OCI-LY7 (cell line): ENCODE data around the gene HOTAIR. TPM values are rescaled to one million over a fixed set of nuclear protein-coding genes. Genes with fewer than 3 reads are reported as not detected.

ENCODE experiments used
- BruUV-seq: library from RNA; stranded (reverse); fragments of 400-500 nt; replicated peaks from 2 replicates; lab custom pipeline; 2021; lab: Mats Ljungman, UMichigan
- CTCF ChIA-PET: fragments of 300-600 bp; sonication (Branson Sonifier 250); formaldehyde crosslinking; loops from one replicate; lab custom pipeline; 2022; ENCODE audit warnings: antibody characterized with exemption; ENCODE audit not compliant: unreplicated experiment; lab: Charles Lee
- POLR2A ChIA-PET: fragments of 300-600 bp; sonication (Branson Sonifier 250); formaldehyde crosslinking; loops from one replicate; lab custom pipeline; 2022; ENCODE audit warnings: antibody characterized with exemption; lab: Charles Lee
- DNase-seq: peaks from one replicate; pipeline ENCODE4 v3.0.0-alpha.2; 2015; ENCODE audit warnings: low spot score
- H2AFZ ChIP-seq: fragments of 200-600 bp; sonication (generic), shearing (Covaris generic); 2 replicates; pipeline ENCODE4 v1.6.1; 2014; ENCODE audit warnings: mild to moderate bottlenecking, antibody characterized with exemption, low read length, moderate library complexity
- H3K27ac ChIP-seq: fragments of 200-600 bp; sonication (generic); 2 replicates; pipeline ENCODE4 v1.5.1; 2014; ENCODE audit warnings: mixed run types, low read depth, mild to moderate bottlenecking, moderate library complexity, low read length, inconsistent platforms; ENCODE audit not compliant: poor library complexity, severe bottlenecking
- H3K36me3 ChIP-seq: fragments of 200-600 bp; sonication (generic); 2 replicates; pipeline ENCODE4 v1.6.1; 2014; ENCODE audit warnings: mild to moderate bottlenecking, antibody characterized with exemption, low read length, moderate library complexity, mixed read lengths; ENCODE audit not compliant: insufficient read depth
- H3K4me1 ChIP-seq: fragments of 200-600 bp; sonication (generic); 2 replicates; pipeline ENCODE4 v1.5.1; 2014; ENCODE audit warnings: mild to moderate bottlenecking, low read length; ENCODE audit not compliant: insufficient read depth, poor library complexity, severe bottlenecking
- H3K4me2 ChIP-seq: fragments of 200-600 bp; sonication (generic); 2 replicates; pipeline ENCODE4 v1.6.1; 2014; ENCODE audit warnings: mild to moderate bottlenecking, low read length
- H3K4me3 ChIP-seq: fragments of 200-600 bp; sonication (generic); 2 replicates; pipeline ENCODE4 v1.5.1; 2014; ENCODE audit warnings: mild to moderate bottlenecking, low read depth, low read length; ENCODE audit not compliant: poor library complexity, severe bottlenecking
- H3K79me2 ChIP-seq: fragments of 200-600 bp; sonication (generic); 2 replicates; pipeline ENCODE4 v1.6.1; 2016; ENCODE audit warnings: low read depth, mild to moderate bottlenecking, low read length, moderate library complexity, mixed read lengths; ENCODE audit not compliant: insufficient read depth
- H3K9me2 ChIP-seq: fragments of 200-600 bp; sonication (generic); 2 replicates; pipeline ENCODE4 v1.6.1; 2016; ENCODE audit warnings: mild to moderate bottlenecking, low read length, mixed read lengths; ENCODE audit not compliant: insufficient read depth
- H3K9me3 ChIP-seq: fragments of 200-600 bp; sonication (generic); 2 replicates; pipeline ENCODE4 v1.6.1; 2014; ENCODE audit warnings: mild to moderate bottlenecking, mixed run types, low read length, mixed read lengths
- H4K20me1 ChIP-seq: fragments of 200-600 bp; sonication (generic); 2 replicates; pipeline ENCODE4 v1.6.1; 2014; ENCODE audit warnings: mild to moderate bottlenecking, antibody characterized with exemption, low read length, moderate library complexity, mixed read lengths; ENCODE audit not compliant: insufficient read depth
- EZH2phosphoT487 ChIP-seq: fragments of 200-600 bp; sonication (generic); IDR thresholded peaks from 2 replicates; pipeline ENCODE4 v1.6.1; 2018; ENCODE audit warnings: low read depth, borderline replicate concordance, mild to moderate bottlenecking, mixed run types, antibody characterized with exemption, low read length, moderate library complexity, mixed read lengths
- intact Hi-C: fragments of 100-400 bp; cut with micrococcal nuclease; formaldehyde crosslinking; loops from one replicate; pipeline ENCODE4 v1.10.0; 2022; ENCODE audit not compliant: unreplicated experiment
- total RNA-seq, 2 experiments: library from RNA; depleted of rRNA in 1 of 2; stranded (reverse); fragments of >200 nt in 1 of 2; shearing (Covaris generic) in 1 of 2; gene quantifications; 2 replicates each; pipeline ENCODE4 v1.2.3, GENCODE V29; 2014 to 2022
- TF ChIP-seq, protein P1 (sequence below): fragments of 200-600 bp; sonication (generic); conservative IDR thresholded peaks from 2 replicates; pipeline ENCODE4 v1.5.1; 2014; ENCODE audit warnings: mild to moderate bottlenecking, antibody characterized with exemption, low read length, moderate library complexity, mixed read lengths

The HOTAIR gene
- total RNA-seq, 2 experiments from 2014 or later, result 0.88 to 5.3 TPM

DNA sequence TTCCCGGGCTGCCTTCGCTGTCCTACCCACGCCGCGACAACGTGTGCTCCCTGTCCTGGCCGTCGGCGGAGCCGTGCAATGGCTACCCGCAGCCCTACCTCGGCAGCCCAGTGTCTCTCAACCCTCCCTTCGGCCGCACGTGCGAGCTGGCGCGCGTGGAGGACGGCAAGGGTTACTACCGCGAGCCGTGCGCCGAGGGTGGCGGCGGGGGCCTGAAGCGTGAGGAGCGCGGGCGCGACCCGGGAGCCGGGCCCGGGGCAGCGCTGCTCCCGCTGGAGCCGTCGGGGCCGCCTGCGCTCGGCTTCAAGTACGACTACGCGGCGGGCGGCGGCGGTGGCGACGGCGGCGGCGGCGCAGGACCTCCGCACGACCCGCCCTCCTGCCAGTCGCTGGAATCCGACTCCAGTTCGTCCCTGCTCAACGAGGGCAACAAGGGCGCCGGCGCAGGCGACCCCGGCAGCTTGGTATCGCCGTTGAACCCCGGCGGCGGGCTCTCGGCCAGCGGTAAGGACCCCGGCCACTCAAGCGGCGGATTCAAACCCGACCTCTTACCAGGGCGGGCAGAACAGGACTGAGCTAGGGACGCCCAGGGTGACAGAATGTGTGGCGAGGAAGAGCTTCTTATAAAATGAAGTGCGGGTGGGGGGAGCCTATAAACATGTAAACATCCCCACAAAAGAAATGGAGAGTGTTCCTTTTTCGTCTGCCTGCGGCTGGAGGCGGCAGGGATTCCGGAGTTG, 19.5 kb downstream of the HOTAIR start:
- Histone ChIP-seq H3K27ac (no peak overlapping the region), H3K9me3 (no peaks in the 10 kb centered on the region), H3K36me3 (no peaks in the 10 kb centered on the region), H3K79me2 (no peaks in the 10 kb centered on the region), H3K4me2 (no peak overlapping the region), H3K4me1 (peaks cover 6% of the 10 kb centered on the region), H4K20me1 (no peaks in the 10 kb centered on the region; the same call in 1 of the 2 replicates), H3K4me3 (no peak overlapping the region), H2AFZ (no peak overlapping the region), H3K9me2 (no peaks in the 10 kb centered on the region)
- ChIA-PET CTCF (no interaction called here), POLR2A (no interaction called here)
- BruUV-seq, result no TSS peak
- TF ChIP-seq, protein P1, sequence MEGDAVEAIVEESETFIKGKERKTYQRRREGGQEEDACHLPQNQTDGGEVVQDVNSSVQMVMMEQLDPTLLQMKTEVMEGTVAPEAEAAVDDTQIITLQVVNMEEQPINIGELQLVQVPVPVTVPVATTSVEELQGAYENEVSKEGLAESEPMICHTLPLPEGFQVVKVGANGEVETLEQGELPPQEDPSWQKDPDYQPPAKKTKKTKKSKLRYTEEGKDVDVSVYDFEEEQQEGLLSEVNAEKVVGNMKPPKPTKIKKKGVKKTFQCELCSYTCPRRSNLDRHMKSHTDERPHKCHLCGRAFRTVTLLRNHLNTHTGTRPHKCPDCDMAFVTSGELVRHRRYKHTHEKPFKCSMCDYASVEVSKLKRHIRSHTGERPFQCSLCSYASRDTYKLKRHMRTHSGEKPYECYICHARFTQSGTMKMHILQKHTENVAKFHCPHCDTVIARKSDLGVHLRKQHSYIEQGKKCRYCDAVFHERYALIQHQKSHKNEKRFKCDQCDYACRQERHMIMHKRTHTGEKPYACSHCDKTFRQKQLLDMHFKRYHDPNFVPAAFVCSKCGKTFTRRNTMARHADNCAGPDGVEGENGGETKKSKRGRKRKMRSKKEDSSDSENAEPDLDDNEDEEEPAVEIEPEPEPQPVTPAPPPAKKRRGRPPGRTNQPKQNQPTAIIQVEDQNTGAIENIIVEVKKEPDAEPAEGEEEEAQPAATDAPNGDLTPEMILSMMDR, result no peak
- no peak for TF ChIP-seq EZH2phosphoT487
- intact Hi-C loops, result no loop called here
- DNase-seq, result no peak

DNA sequence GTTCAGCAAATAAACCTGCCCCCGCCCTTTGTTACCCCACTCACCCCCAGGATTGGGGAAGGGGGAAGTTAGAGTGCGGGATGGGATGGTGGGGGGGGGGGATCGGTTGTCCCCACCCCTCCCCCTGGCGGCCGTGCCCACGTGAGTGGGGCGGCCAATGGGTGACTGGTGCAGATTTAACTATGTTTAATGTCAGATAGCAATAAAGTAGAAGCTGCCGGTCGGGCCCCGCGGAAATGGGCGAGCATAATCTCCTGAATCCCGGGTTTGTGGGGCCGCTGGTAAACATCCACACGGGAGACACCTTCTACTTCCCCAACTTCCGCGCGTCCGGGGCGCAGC, 20.1 kb downstream of the HOTAIR start, which contains the start of gene HOXC12:
Gene HOXC12, plus strand, starts transcription at position 210 of the 342 bp plus-strand sequence. Its CDS starts 27 bp downstream, at position 237.
- Histone ChIP-seq H3K36me3 (no peaks in the 10 kb centered on the region), H3K9me3 (no peaks in the 10 kb centered on the region), H2AFZ (no peak within 1 kb of the TSS), H3K4me2 (no peak within 1 kb of the TSS), H3K4me1 (peaks cover 6% of the 10 kb centered on the region), H3K4me3 (no peak within 1 kb of the TSS), H3K79me2 (no peaks in the 10 kb centered on the region), H3K27ac (no peak within 1 kb of the TSS), H3K9me2 (no peaks in the 10 kb centered on the region), H4K20me1 (no peaks in the 10 kb centered on the region; the same call in 1 of the 2 replicates)
- TF ChIP-seq, protein P1, result no peak
- no peak for TF ChIP-seq EZH2phosphoT487
- ChIA-PET POLR2A (no interaction called here), CTCF (no interaction called here)
- intact Hi-C loops, result no loop called here
- DNase-seq, result no peak
- BruUV-seq, result no TSS peak
